HL-60 (cell line): ENCODE results near the gene CAMTA1.

Experiments used
- CTCF ChIP-seq: IDR thresholded peaks from one replicate; pipeline ENCODE4 v1.5.1; 2011; ENCODE audit warnings: low read length, control low read depth, inconsistent platforms; ENCODE audit not compliant: insufficient read depth
- GABPA ChIP-seq: IDR thresholded peaks from 2 replicates; pipeline ENCODE4 v1.6.1; 2012; ENCODE audit warnings: low read depth
- POLR2AphosphoS5 ChIP-seq: IDR thresholded peaks from 2 replicates; pipeline ENCODE4 v1.6.1; 2012; ENCODE audit warnings: low read depth
- REST ChIP-seq: IDR thresholded peaks from 2 replicates; pipeline ENCODE4 v1.6.1; 2012; ENCODE audit warnings: low read depth; ENCODE audit not compliant: insufficient replicate concordance

GRCh38 chr1:7190261-7190660 is 405.0 kb downstream of the CAMTA1 start:
- TF ChIP-seq CTCF (no peak), POLR2AphosphoS5 (no peak), GABPA (no peak), REST (no peak)
